ENCODE results near the gene YJU2. TPM values are rescaled to one million over a fixed set of nuclear protein-coding genes. Genes with fewer than 3 reads are reported as not detected.

The YJU2 gene
- total and polyA plus RNA-seq, 2 of the 13 experiments (the other 11 are each of a cell fraction or from before 2014, with no cell fraction given): 9.3 to 17.9 TPM

Other genes with a start within 250 kb of the YJU2 start
- 20.1 and 22.4 TPM in 2 replicates for gene PIAS4, start 239.3 kb upstream of the YJU2 start, total RNA-seq (2016; rRNA removed; fragmentation: Illumina TruSeq; extraction: Trizol)
- gene PIAS4, start 239.3 kb upstream of the YJU2 start, polyA plus RNA-seq (2011; rRNA removed): 8.7 and 9.0 TPM in 2 replicates
- gene ZBTB7A, start 180.2 kb upstream of the YJU2 start, total RNA-seq (2016; rRNA removed; fragmentation: Illumina TruSeq; extraction: Trizol): 3.5 and 3.6 TPM in 2 replicates
- 4.0 and 5.5 TPM in 2 replicates for gene ZBTB7A, start 180.2 kb upstream of the YJU2 start, polyA plus RNA-seq (2011; rRNA removed)
- 72.2 and 80.9 TPM in 2 replicates for gene MAP2K2, start 123.0 kb upstream of the YJU2 start, total RNA-seq (2016; rRNA removed; fragmentation: Illumina TruSeq; extraction: Trizol)
- 70.3 and 88.1 TPM in 2 replicates for gene MAP2K2, start 123.0 kb upstream of the YJU2 start, polyA plus RNA-seq (2011; rRNA removed)
- gene CREB3L3, start 93.4 kb upstream of the YJU2 start, total RNA-seq (2016; rRNA removed; fragmentation: Illumina TruSeq; extraction: Trizol): 3.8 and 4.5 TPM in 2 replicates
- 3.8 and 7.0 TPM in 2 replicates for gene CREB3L3, start 93.4 kb upstream of the YJU2 start, polyA plus RNA-seq (2011; rRNA removed)
- gene SIRT6, start 64.5 kb upstream of the YJU2 start, total RNA-seq (2016; rRNA removed; fragmentation: Illumina TruSeq; extraction: Trizol): 8.6 and 11.0 TPM in 2 replicates
- gene SIRT6, start 64.5 kb upstream of the YJU2 start, polyA plus RNA-seq (2011; rRNA removed): 18.4 and 20.7 TPM in 2 replicates
- 0.13 TPM in 1 of 2 replicates, not detected in the other for gene ANKRD24, start 64.4 kb upstream of the YJU2 start, total RNA-seq (2016; rRNA removed; fragmentation: Illumina TruSeq; extraction: Trizol)
- 0.17 and 0.24 TPM in 2 replicates for gene ANKRD24, start 64.4 kb upstream of the YJU2 start, polyA plus RNA-seq (2011; rRNA removed)
- gene EBI3, start 17.6 kb upstream of the YJU2 start, total RNA-seq (2016; rRNA removed; fragmentation: Illumina TruSeq; extraction: Trizol): not detected in 2 replicates
- gene EBI3, start 17.6 kb upstream of the YJU2 start, polyA plus RNA-seq (2011; rRNA removed): 3.4 and 8.3 TPM in 2 replicates
- gene SHD, start 32.2 kb downstream of the YJU2 start, total RNA-seq (2016; rRNA removed; fragmentation: Illumina TruSeq; extraction: Trizol): 0.11 TPM in 1 of 2 replicates, not detected in the other
- gene SHD, start 32.2 kb downstream of the YJU2 start, polyA plus RNA-seq (2011; rRNA removed): 0.20 and 0.42 TPM in 2 replicates
- 0.11 TPM in 1 of 2 replicates, not detected in the other for gene TMIGD2, start 55.3 kb downstream of the YJU2 start, total RNA-seq (2016; rRNA removed; fragmentation: Illumina TruSeq; extraction: Trizol)
- 1.0 and 2.5 TPM in 2 replicates for gene TMIGD2, start 55.3 kb downstream of the YJU2 start, polyA plus RNA-seq (2011; rRNA removed)
- 0.29 TPM in 1 of 2 replicates, not detected in the other for gene FSD1, start 57.5 kb downstream of the YJU2 start, total RNA-seq (2016; rRNA removed; fragmentation: Illumina TruSeq; extraction: Trizol)
- gene FSD1, start 57.5 kb downstream of the YJU2 start, polyA plus RNA-seq (2011; rRNA removed): 0.66 and 1.4 TPM in 2 replicates
- gene STAP2, start 91.7 kb downstream of the YJU2 start, total RNA-seq (2016; rRNA removed; fragmentation: Illumina TruSeq; extraction: Trizol): 39.0 and 43.1 TPM in 2 replicates
- gene STAP2, start 91.7 kb downstream of the YJU2 start, polyA plus RNA-seq (2011; rRNA removed): 43.7 and 56.0 TPM in 2 replicates
- gene MPND, start 96.5 kb downstream of the YJU2 start, total RNA-seq (2016; rRNA removed; fragmentation: Illumina TruSeq; extraction: Trizol): 12.9 and 15.8 TPM in 2 replicates
- 10.8 and 12.5 TPM in 2 replicates for gene MPND, start 96.5 kb downstream of the YJU2 start, polyA plus RNA-seq (2011; rRNA removed)
- 26.7 and 33.0 TPM in 2 replicates for gene SH3GL1, start 153.5 kb downstream of the YJU2 start, total RNA-seq (2016; rRNA removed; fragmentation: Illumina TruSeq; extraction: Trizol)
- 45.1 and 52.3 TPM in 2 replicates for gene SH3GL1, start 153.5 kb downstream of the YJU2 start, polyA plus RNA-seq (2011; rRNA removed)
- gene CHAF1A, start 155.6 kb downstream of the YJU2 start, total RNA-seq (2016; rRNA removed; fragmentation: Illumina TruSeq; extraction: Trizol): 27.3 and 34.8 TPM in 2 replicates
- 11.0 and 13.1 TPM in 2 replicates for gene CHAF1A, start 155.6 kb downstream of the YJU2 start, polyA plus RNA-seq (2011; rRNA removed)
- 33.6 and 35.5 TPM in 2 replicates for gene UBXN6, start 210.7 kb downstream of the YJU2 start, total RNA-seq (2016; rRNA removed; fragmentation: Illumina TruSeq; extraction: Trizol)
- 34.9 and 44.2 TPM in 2 replicates for gene UBXN6, start 210.7 kb downstream of the YJU2 start, polyA plus RNA-seq (2011; rRNA removed)
- 47.9 and 51.1 TPM in 2 replicates for gene HDGFL2, start 225.2 kb downstream of the YJU2 start, total RNA-seq (2016; rRNA removed; fragmentation: Illumina TruSeq; extraction: Trizol)
- gene HDGFL2, start 225.2 kb downstream of the YJU2 start, polyA plus RNA-seq (2011; rRNA removed): 20.0 and 26.0 TPM in 2 replicates